Dermis microvascular lymphatic vessel endothelial cell (primary cell): Measurements from ENCODE around the gene NRGN. TPM values are rescaled to one million over a fixed set of nuclear protein-coding genes. Genes with fewer than 3 reads are reported as not detected.

Source experiments
- DNase-seq, 2 donors: peaks; one replicate each; pipeline versions ENCODE4 v3.0.0 to v3.0.0-alpha.2; 2010; ENCODE audit warnings: low read depth in 2 of 2
- total RNA-seq: library from RNA; depleted of rRNA; stranded (reverse); fragments of >200 nt; gene quantifications from 2 replicates; pipeline ENCODE4 v1.2.1, GENCODE V29; 2014

The NRGN gene
- 0.25 and 0.64 TPM in 2 replicates for total RNA-seq

GRCh38 chr11:124739479-124740276 is at the start of gene NRGN:
Gene NRGN (plus strand): TSS chr11:124739942. CDS start chr11:124740085, 143 bp downstream.
- DNase-seq, result peak; percentile 64 to 90

- DNase-seq, result no peak
Observed at GRCh38 chr11:124693142-124693541, 46.6 kb upstream of the NRGN start.

- no peak for DNase-seq
Observed at GRCh38 chr11:124699547-124699946, 40.2 kb upstream of the NRGN start.

DNA sequence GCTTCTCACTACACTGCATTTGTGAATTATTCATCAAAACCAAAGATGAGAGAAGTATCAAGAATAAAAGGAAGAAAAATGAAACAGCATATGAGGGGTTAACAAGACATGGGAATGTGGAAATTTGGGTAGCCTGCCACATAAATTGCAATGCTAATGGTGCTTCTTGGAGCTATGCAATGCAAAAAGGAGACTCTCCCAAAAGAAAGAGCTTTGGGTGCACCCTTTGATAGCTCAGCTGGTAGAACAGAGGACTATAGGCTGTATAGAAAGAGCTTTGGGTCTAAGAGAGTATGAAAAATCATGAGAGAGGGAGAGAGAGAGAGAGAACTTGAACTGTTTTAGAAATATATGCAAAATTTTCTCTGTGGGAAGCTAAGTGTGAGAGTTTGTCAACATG is 39.7 kb upstream of the NRGN start:
- DNase-seq, result no peak

DNA sequence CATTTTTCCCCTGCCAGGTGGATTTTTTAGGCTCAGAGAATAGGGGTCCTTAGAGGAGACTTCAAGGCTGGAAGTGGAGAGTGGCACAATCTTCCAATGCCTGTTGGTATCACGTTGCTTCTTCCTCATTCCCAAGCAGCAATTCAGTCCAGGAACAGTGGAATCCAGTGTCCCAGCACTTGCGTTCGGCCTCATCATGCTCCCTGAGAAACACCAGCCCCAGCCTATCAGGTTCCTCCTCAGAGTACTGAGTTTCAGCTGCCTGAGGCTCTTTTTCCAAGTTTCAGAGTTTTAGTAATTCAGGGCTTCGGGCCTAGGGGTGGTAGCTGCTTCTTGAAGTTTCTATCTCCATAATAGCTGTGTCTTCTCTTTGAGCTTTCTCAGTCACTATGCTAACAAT is 31.9 kb upstream of the NRGN start:
- DNase-seq, result no peak

DNA sequence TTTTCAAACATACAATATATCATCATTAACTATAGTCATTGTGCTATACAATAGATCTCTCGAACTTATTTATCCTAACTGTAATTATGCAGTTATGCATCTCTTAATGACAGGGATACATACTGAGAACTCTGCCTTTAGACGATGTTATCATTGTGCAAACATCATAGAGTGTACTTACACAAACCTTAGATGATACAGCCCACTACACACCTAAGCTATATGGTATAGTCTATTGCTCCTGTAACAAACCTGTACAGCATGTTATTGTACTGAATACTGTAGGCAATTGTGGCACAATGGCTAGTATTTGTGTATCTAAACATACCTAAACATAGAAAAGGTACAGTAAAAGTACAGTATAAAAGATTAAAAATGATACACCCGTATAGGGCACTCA is 27.4 kb upstream of the NRGN start:
- no peak for DNase-seq

DNA sequence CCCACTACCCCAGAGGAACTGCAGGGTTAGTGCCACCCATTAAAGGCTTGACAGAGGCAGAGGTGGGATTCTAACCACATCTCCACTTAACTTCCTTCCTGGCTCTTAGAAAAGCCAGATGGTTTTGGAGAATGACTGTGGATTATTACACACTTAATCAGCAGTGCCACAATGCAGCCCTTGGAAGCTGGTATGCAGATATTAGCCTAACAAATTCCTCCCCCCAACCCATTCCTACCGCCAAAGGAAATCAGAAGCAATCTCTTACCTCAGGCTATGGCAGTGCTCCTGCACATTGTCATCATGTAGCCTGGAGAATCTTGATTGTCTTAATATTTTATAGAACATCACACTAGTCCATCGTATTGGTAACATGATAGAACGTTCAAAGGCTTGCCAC is 23.2 kb upstream of the NRGN start:
- no peak for DNase-seq

GRCh38 chr11:124717421-124717785 is 22.3 kb upstream of the NRGN start:
- peak in 1 of 2 donors; percentile 60 for DNase-seq

- peak in 1 of 2 donors; percentile 35 for DNase-seq
Observed at GRCh38 chr11:124717786-124718651, 21.7 kb upstream of the NRGN start.

DNA sequence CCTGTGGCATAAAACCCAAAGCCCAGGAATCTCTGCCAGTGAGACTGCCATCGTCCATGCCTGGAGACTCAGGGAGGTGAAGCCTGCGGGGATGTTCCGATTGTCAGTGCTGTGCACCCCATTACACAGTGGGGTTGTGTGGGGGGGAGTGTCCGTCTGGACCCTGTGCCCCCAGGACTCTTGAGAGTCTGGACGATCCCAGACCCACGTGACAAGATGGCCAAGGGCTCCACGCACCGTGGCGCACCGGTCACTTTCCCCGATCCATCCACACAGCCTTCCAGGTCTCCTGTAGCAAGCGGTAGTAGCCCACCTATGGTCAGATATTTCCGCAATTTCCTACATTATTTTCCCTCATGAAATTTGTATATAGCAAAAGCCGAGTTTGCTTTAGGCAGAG is 20.9 kb upstream of the NRGN start:
- DNase-seq, result no peak

DNA sequence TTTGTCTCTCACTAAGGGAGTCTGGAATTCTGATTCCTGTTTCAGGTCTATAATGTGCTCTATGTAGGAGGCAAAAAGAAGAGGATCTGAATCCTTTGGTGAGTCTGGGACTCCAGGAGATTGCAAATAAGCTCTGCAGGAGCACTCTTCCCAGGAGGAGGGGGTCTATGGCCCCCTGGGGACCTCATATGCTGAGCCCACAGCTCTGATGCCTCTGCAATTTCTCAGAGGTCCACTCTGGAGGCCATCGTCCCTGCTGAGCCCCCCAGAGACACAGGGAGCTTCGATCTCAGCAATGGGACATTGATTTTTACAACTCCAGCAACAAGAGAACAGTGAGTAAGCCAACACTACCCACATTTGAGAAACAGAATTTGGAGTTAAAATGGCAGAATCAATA is 20.2 kb upstream of the NRGN start:
- no peak for DNase-seq

GRCh38 chr11:124722176-124722575 is 17.6 kb upstream of the NRGN start:
- DNase-seq, result no peak

DNA sequence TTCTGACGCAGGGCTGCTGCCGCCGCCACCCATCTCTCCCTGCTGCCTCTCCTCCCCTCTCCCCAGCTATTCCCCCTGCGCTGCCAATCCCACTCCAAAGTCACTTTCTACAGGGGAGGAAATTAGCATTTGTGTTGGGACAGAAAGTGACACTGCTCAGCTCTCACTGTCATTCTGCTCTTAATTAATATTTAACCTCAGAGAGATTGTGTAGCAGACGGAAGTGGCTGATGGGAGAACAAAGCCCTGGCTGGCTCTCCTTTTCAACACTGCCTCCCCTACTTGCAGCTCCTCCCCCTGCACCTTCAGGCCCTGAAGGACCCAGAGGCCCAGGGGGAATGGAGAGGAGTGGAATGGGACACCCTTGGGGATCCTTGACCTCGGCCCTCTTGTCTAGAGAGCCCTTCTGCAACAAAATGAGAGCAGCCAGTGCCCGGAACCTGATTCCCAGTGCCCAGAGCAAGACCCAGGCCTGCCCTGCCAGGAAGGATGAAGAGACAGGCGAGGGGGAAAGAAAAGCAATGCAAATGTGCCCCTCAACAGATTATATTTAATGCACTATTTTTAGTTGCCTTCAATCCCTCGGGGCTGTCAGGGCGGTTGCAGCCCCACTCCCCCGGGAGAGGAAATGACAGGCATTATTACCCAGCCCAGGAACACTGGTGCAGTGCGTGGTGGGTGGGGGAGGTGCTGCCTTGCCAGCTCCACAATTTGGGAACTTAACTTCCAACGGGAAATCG is 14.6 kb upstream of the NRGN start:
- DNase-seq, result peak in 1 of 2 donors; percentile 20

DNA sequence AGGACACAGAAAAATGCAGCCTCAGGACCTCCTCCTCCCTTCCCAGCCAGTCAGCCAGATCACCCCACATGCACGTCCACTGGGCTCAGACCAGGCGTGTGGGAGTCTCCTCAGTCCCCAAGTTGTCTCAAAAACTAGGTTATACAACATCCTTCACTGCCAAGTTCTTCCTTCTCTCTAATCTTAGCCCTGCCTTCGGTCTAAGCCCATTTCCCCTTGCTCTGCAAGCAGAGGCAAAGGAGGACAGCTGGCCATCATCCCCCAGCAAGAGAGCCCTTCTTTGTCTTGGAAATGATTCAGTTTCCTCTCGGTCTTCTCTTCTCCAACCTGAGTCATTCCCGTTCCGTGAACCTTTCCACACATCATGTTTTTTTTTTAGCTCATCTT is 14.0 kb upstream of the NRGN start:
- peak in 1 of 2 donors; percentile 74 for DNase-seq

- DNase-seq, result no peak
Observed at GRCh38 chr11:124727474-124727873, 12.3 kb upstream of the NRGN start.

DNA sequence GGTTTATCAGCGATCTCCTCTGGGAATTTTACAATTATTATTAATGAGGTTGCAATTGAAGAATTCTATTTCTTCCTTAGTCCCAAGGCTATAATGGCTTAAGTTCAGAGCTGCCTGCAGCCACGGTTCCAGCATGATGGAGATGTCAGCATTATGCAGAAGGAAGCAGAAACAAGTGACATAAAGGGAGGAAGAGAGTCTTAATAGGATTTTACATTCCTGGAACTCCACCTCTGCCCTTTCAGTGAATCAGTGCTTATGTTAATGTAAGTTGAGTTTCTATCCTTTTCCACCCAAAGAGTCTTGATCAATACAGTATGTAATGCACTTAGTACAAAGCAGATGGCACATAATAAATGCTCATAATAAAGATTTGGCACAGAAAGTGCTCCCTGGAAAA is 11.6 kb upstream of the NRGN start:
- DNase-seq, result no peak

DNA sequence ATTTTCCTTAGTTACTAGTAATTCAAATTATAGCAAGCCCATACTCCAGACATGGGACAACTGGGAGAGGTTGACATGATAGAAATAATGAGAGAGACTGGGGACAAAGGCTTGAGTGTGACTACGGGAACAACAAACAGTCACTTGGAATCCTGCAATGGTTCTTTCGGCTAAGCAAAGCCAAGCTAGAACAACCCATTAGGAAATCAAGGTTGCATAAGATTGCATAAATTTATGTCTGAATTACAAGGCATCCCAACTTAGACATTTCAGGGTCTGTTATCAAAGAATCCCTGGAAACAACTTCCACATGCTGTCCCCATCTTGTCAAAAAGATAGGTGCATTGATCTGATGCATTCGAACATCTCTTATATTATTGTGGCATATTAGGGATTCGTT is 10.2 kb upstream of the NRGN start:
- no peak for DNase-seq

- no peak for DNase-seq
Observed at GRCh38 chr11:124732230-124732629, 7.5 kb upstream of the NRGN start.

DNA sequence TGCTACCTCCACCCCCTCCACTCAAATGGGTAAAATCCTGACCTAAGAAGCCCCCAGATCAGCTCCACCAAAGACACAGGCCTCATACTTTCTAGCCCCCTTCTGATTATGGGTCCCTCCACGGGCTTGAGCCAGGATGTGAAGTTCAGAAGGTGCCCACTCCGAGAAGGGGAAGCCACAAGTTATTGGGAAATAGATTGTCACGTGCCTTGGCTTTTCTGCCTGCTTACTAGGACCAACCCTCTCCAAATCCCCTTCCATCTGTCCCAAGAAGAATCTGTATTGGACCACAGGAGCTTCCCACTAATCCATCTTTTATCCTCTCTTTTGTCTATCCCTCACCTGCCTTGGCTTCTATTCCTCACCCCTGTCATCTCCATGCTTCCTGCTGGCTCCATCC is 3.0 kb upstream of the NRGN start:
- DNase-seq, result no peak

DNA sequence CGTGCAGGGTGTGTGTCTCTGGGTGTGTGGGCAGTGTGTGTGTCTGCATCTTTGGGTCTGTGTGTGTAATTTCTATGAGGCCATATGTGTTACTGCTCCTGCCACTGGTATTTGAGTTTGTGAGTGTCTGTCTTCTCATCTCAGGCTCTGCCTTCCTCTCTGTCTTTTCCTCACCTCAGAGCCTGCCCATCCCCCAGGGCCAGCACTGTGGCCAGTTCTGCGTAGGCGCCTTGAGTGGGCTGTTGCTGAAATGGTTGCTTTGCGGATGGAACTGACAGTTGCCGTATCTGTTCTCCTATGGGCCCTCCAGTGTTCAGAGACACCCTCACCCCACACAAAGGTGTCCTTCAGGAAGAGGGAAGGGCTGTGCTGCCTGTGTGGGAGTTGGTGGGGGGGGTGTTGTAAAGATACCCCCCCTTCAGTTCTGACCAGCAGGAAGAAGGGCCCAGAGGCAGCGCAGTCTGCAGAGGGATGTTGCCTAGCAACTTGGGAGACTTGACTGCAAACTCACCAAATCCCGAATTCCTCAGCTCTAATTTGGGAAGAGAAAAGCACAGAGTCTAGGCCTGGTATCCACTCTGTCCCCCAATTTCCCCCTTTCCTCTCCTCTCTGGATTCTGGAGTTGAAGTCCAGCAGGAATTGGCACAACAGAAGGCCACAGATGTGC is 2.0 kb upstream of the NRGN start:
- DNase-seq, result no peak

DNA sequence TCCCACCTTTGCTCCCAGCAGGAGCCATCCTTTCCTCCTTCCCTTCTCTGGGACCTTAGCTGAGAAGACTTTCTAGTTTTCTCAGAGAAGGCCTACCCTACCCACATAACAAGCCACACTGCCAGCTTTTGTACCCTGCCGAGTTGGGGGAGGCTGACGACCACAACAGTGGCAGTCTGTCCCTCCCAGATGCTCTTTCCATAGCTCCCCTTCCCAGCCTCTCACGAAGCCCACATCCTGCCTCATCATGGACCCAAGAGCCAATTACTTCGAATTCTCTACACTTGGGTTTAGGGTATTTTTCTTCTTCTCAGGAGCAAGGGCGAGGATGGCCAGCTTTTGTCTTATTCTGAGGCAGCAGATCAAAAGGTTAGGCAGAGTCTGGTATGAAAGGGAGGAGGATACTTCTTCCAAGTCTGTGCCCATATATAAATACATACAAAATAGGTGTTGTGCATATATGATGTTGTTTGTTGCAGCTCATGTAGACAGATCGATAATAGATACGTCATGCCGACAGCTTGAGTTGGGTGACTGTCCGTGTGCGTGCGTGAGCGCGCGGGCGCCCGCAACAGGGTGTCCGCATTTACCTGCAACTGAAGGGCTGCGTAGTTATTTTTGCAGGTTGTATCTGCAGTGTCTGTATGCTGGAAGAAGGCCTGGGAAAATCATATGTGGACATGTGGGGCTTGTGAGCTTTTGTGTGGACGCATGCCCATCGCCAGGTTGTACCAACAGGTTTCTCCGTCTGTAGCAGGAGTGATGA is 846 bp upstream of the NRGN start:
- no peak for DNase-seq
